ENCODE results near the gene MUC4.

GRCh38 chr3:195755791-195756676 is 55.7 kb downstream of the MUC4 start:
- TF ChIP-seq CTCF (IDR thresholded peaks at IDR 0.05; ENCODE audit: low read depth, low read length) = no peak
- no peak for TF ChIP-seq MAX (IDR thresholded peaks at IDR 0.05; ENCODE audit: low read depth, low read length)
- TF ChIP-seq POLR2A (IDR thresholded peaks at IDR 0.05; ENCODE audit: extremely low read depth, insufficient read length) = no peak
